ENCODE measurements around the gene LSMEM2. TPM values are rescaled to one million over a fixed set of nuclear protein-coding genes. Genes with fewer than 3 reads are reported as not detected.

The LSMEM2 gene
- total RNA-seq, 1 experiment from 2014 or later, result not detected

Other genes starting within 250 kb of the LSMEM2 start
- 80.6 and 89.7 TPM in 2 replicates for gene RBM5, start 190.2 kb upstream of the LSMEM2 start, total RNA-seq (2021)
- 3.9 and 7.8 TPM in 2 replicates for gene SEMA3F, start 123.8 kb upstream of the LSMEM2 start, total RNA-seq (2021)
- not detected in 2 replicates for gene GNAT1, start 87.5 kb upstream of the LSMEM2 start, total RNA-seq (2021)
- 0.31 TPM in 1 of 2 replicates, not detected in the other for gene SLC38A3, start 73.8 kb upstream of the LSMEM2 start, total RNA-seq (2021)
- gene GNAI2, start 42.9 kb upstream of the LSMEM2 start, total RNA-seq (2021), result 115 and 124 TPM in 2 replicates
- 0.43 and 2.0 TPM in 2 replicates for gene SEMA3B, start 9.9 kb upstream of the LSMEM2 start, total RNA-seq (2021)
- gene IFRD2, start 13.3 kb downstream of the LSMEM2 start, total RNA-seq (2021), result 62.2 and 77.4 TPM in 2 replicates
- gene HYAL3, start 20.3 kb downstream of the LSMEM2 start, total RNA-seq (2021), result 3.0 and 3.7 TPM in 2 replicates
- 5.3 and 7.0 TPM in 2 replicates for gene NAA80, start 20.3 kb downstream of the LSMEM2 start, total RNA-seq (2021)
- gene HYAL1, start 24.5 kb downstream of the LSMEM2 start, total RNA-seq (2021), result 0.37 TPM in 1 of 2 replicates, not detected in the other
- gene HYAL2, start 43.7 kb downstream of the LSMEM2 start, total RNA-seq (2021), result 17.7 and 18.1 TPM in 2 replicates
- 14.6 and 15.2 TPM in 2 replicates for gene TUSC2, start 49.1 kb downstream of the LSMEM2 start, total RNA-seq (2021)
- gene RASSF1, start 61.7 kb downstream of the LSMEM2 start, total RNA-seq (2021), result 10.2 and 14.4 TPM in 2 replicates
- gene ZMYND10, start 66.6 kb downstream of the LSMEM2 start, total RNA-seq (2021), result 0.67 and 1.0 TPM in 2 replicates
- 15.2 and 16.0 TPM in 2 replicates for gene NPRL2, start 71.7 kb downstream of the LSMEM2 start, total RNA-seq (2021)
- gene CYB561D2, start 71.8 kb downstream of the LSMEM2 start, total RNA-seq (2021), result 7.9 and 8.2 TPM in 2 replicates
- gene TMEM115, start 80.4 kb downstream of the LSMEM2 start, total RNA-seq (2021), result 17.3 and 19.4 TPM in 2 replicates
- gene CACNA2D2, start 224.5 kb downstream of the LSMEM2 start, total RNA-seq (2021), result 0.17 and 0.68 TPM in 2 replicates

All from A673 (cell line).